Measurements from ENCODE around the gene ATP2B2.

Gene ATP2B2

DNA sequence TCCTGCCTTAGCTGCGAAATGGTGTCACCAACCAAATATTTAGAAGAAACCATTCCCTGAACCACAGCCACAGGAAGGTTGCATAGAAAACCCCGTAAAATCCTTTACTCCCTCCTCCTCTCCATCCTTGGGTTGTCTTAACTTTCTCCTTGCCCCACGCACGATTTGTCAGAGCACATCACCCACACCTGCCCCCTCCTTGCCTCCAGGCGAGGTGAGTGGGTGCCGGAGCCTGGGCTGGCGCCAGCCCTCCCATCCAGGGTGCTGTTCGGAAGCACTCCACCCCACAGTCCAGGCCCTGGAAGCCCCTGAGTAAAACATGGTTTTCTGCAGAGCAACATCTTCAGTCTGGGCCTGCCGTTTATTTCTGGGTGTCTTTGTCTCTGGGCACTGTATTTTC lies 216.3 kb downstream of the ATP2B2 start:
- no peak overlapping the region for H3K4me3 ChIP-seq (ENCODE audit: low read depth, low read length)
- TF ChIP-seq, protein P1, sequence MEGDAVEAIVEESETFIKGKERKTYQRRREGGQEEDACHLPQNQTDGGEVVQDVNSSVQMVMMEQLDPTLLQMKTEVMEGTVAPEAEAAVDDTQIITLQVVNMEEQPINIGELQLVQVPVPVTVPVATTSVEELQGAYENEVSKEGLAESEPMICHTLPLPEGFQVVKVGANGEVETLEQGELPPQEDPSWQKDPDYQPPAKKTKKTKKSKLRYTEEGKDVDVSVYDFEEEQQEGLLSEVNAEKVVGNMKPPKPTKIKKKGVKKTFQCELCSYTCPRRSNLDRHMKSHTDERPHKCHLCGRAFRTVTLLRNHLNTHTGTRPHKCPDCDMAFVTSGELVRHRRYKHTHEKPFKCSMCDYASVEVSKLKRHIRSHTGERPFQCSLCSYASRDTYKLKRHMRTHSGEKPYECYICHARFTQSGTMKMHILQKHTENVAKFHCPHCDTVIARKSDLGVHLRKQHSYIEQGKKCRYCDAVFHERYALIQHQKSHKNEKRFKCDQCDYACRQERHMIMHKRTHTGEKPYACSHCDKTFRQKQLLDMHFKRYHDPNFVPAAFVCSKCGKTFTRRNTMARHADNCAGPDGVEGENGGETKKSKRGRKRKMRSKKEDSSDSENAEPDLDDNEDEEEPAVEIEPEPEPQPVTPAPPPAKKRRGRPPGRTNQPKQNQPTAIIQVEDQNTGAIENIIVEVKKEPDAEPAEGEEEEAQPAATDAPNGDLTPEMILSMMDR (IDR thresholded peaks at IDR 0.05; ENCODE audit: low read depth, low read length), result no peak

DNA sequence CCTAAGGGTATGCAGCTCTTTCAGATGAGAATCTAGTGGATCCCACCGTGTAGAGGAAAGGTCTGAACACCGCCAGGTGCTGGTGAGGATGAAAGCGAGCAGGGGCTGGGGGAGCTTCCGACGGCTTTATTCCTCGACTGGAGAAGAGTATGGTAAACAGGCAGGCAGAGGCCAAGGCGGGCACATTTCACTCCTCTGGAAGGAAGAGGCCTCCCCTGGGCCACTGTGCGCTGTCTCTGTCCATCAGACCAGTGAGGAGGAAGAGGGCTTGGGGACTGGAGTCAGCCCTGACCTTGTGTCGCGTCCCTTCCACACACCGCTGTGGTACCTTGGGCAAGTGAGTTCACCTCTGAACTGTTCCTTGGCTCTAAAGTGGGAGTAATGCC lies 216.8 kb downstream of the ATP2B2 start:
- H3K4me3 ChIP-seq (ENCODE audit: low read depth, low read length), result no peak overlapping the region
- TF ChIP-seq, protein P1 (IDR thresholded peaks at IDR 0.05; ENCODE audit: low read depth, low read length), result no peak

DNA sequence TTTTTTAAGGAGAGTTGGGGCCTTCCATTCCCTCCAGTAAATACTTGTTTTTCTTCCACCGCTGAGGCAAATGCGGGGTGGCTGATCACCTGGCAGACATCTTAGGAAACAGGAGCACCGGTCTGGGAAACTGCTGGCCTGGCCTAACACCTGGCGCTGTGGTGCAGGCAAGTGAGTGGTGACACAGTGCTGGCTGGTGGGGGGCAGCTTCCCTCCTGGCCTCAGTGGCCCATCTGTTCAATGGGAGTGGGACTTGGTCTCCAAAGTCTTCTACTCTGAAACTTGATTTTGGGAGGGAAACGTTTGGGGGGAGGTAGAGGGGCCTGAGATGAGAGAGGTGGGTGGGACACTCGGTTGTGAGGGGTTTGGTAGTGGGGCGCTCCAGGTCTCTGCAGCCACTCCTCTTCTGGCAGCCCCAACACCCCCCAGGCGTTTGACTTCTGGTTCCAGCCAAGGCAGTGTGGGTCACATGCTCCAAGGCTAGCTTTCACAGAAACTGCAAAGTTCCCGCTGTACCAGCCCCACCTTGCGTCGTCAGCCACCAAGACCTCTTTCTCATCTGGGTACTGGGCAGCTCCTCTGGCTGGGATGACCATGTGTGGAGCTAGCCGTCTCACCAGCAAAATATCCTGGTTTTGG lies 217.3 kb downstream of the ATP2B2 start:
- TF ChIP-seq, protein P1 (IDR thresholded peaks at IDR 0.05; ENCODE audit: low read depth, low read length), result no peak
- no peak overlapping the region for H3K4me3 ChIP-seq (ENCODE audit: low read depth, low read length)

DNA sequence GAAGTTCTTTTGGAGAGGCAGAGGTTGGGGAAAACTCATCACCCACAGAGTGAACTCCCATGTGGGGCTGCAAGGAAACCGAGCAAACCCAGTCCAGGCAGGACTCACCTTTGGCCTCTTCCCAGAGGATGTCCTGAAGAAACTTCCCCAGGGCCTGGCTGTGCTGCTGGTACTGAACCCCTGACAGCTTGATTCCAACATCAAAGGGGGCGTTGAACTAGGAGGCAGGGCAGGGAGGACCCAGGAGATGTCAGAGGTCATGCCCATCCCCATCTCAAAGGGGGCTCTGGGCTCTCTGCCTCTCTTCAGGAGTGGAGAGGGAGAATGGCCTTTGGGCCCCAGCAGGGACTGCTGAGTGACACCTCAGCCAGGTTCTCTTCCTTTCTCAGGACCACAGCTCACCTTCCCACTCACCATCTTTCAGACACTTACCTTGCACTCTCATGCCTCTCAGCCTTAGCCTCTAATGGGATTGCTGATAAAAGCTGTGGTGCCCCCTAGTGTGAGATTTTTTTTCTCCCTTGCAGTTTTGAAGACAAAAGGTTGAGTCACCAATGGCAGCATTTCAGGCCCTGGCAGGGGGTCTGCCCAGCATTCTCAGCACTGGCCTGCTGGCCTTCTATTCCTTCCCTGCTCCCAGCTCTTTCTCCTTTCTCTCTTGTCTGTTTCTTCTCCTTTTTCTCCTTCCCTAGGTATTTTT lies 218.6 kb downstream of the ATP2B2 start:
- TF ChIP-seq, protein P1 (IDR thresholded peaks at IDR 0.05; ENCODE audit: low read depth, low read length), result no peak
- no peak overlapping the region for H3K4me3 ChIP-seq (ENCODE audit: low read depth, low read length)

DNA sequence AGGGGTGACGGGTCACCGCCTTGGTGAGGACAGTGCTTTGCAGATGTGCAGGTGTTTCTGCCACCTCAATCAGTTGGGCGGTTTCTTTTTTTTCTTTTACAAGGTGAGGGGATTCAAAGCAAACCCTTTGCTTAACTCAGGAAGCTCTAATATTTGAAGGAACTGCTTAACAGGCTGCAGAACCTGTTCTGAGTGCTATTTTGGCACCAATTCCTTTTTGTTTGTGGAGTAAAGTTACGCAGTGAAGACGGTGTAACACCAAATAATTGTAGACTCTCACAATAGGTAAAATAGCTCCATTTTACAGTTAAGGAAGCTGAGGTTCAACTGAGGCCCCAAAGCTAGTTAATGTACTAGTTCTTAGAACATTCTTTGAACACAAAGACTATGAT lies 219.3 kb downstream of the ATP2B2 start:
- no peak overlapping the region for H3K4me3 ChIP-seq (ENCODE audit: low read depth, low read length)
- TF ChIP-seq, protein P1 (IDR thresholded peaks at IDR 0.05; ENCODE audit: low read depth, low read length), result no peak

DNA sequence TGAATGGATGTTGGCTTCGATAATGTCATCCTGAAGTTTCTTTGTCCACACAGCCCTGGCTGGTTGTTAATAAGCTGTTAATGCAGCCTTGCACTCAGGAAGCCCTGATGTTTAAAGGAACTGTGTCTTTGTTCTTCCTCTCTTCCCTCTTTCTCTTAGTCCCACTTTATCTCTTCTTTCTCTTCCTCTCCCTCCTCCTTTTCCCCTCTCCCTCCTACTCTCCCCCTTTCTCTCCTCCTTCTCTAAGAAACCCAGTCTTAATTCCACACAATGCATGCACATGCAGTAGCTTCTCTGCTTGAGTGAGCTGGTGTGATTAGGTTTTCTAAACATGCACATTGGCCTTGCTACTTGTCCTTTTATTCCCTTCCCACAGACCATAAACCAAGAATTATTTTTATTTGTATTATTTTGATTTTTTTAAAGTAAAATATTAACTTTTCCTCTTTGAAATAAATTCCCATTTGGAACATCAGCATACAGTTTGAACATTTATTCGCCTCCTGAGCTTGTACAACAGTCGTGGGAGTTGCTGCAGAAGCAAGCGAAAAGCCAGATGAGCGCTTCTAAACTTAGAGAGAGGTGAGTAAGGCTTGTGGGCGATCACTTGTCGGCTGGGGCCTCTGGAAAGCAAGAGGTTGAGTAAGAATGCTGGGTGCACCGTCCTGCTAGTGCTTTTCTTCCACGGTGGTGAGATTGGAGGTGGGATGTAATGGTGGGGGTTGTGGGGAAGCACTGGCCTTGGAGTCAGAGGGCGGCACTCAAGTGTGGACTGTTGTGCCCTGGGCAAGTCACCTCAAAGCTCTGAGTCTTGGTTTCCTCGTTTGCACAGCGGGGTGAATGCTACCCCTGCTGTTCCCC lies 219.9 kb downstream of the ATP2B2 start:
- TF ChIP-seq, protein P1 (IDR thresholded peaks at IDR 0.05; ENCODE audit: low read depth, low read length), result no peak
- no peak overlapping the region for H3K4me3 ChIP-seq (ENCODE audit: low read depth, low read length)

DNA sequence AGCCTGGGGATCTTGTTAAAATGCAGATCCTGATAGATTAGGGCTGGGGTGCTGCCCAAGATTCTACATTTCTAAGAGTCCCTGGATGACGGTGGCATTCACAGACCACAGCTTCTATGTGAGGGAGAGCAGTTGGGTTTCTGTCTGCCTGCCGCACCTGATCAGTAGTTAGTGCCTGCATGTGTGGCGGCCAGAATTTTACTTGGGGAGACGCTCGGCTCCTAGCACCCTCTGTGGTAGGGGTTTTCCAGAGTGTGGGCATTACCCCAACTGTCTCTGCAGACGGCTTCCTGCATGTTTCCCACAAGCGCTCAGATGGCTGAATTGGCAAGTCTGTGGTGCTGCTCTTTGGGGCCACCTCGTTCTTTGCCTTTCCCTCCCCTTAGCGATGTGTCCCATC lies 220.9 kb downstream of the ATP2B2 start:
- H3K4me3 ChIP-seq (ENCODE audit: low read depth, low read length), result no peak overlapping the region
- TF ChIP-seq, protein P1 (IDR thresholded peaks at IDR 0.05; ENCODE audit: low read depth, low read length), result no peak
